8988T (cell line): ENCODE results near the gene PTTG1IP2.

ENCODE experiments used
- DNase-seq: peaks from one replicate; pipeline ENCODE4 v3.0.0; 2011

The PTTG1IP2 gene

GRCh38 chr7:90484706-90485105, 15.3 kb downstream of the PTTG1IP2 start:
- no peak for DNase-seq

DNA sequence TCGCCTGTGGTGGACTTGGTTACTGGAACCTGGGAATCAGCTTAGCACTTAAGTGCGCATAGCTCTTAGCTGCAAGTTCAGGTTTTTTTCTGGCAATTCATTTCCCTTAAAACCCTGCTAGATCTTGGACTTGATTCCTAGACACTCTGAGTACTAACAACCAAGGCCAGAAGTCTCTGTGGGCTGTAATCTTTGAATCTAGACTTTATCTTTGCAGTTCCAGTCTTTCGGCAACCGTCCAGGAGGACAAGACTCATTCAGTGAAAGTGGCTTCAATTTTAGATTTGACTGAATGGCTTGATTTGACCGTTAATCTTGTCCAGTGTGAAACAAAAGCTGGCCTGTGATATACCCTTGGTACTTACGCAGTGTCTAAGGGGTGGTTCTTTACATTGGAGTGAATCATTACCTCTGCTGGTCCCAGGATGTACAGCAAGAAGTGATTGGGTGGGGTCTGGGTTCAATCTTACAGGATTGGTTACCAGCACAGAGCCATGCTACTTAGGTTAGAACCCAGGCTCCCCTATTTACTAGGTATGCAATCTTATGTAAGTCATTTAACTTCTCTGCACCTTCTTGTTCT, 16.4 kb downstream of the PTTG1IP2 start:
- DNase-seq, result no peak

GRCh38 chr7:90487808-90488207, 18.4 kb downstream of the PTTG1IP2 start:
- no peak for DNase-seq

DNA sequence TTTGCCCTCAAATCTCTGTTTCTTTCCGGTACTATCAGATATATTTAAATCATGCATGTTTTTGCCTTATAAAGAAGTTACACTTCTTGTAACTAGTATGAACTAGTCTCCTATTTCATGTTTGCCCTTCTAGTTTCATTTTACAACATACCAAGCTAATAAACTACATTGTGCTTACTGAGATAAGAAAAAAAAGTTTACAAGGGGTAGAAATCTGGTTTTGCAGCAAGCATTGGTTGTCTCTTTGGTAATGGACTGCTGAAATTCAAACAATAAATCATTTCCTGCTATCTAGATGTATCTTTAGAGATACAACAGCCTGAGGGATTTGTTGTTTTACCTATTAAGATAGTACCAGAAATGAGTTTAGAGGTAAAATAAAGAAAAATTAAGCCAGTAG, 18.8 kb downstream of the PTTG1IP2 start:
- DNase-seq, result no peak

- DNase-seq, result no peak
Measured at GRCh38 chr7:90492250-90492649, 22.8 kb downstream of the PTTG1IP2 start.

GRCh38 chr7:90495241-90495640, 25.8 kb downstream of the PTTG1IP2 start:
- DNase-seq, result no peak

- no peak for DNase-seq
Measured at GRCh38 chr7:90502539-90502938, 33.1 kb downstream of the PTTG1IP2 start.

GRCh38 chr7:90503367-90503766, 33.9 kb downstream of the PTTG1IP2 start:
- no peak for DNase-seq

GRCh38 chr7:90507692-90508091, 38.3 kb downstream of the PTTG1IP2 start:
- no peak for DNase-seq

GRCh38 chr7:90511776-90512175, 42.3 kb downstream of the PTTG1IP2 start:
- DNase-seq, result no peak

- no peak for DNase-seq
Measured at GRCh38 chr7:90512821-90513254, 43.4 kb downstream of the PTTG1IP2 start.

GRCh38 chr7:90516257-90516656, 46.8 kb downstream of the PTTG1IP2 start:
- no peak for DNase-seq

DNA sequence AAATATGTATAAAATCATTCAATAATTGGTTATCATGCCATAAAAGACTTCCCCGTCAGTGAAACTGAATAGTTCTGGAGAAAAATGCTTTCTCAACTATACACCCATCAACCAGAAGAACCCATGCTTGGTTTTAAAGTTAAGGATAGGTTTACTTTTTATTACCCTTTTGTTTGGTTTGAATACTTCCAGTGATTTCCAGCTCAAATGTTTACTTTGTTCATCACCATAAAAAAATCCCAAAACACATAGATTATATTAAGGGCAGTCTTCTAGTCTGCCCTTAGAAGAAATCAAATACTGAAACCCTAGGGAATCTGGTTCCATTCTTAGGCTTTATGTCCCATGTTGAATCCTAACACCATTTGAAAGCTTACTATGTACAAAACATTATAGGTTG, 49.2 kb downstream of the PTTG1IP2 start:
- DNase-seq, result no peak

DNA sequence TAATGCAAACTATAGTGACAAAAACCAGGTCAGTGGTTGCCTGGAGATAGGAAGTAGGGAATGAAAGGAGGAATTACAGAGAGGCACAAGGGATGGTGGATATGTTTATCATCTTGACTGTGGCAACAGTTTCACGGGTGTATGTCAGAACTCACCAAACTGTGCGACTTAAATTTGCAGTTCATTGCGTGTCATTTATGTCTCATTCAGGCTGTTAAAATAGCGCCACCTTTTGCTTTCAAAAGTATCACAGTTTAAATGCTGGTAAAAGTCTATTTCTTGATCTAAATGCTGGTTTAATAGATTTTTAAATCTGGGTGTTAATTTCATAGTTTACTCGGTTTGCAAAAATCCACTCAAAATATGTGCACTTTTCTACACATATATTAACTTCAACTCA, 51.0 kb downstream of the PTTG1IP2 start:
- DNase-seq, result no peak

- DNase-seq, result no peak
Measured at GRCh38 chr7:90530263-90530662, 60.8 kb downstream of the PTTG1IP2 start.

DNA sequence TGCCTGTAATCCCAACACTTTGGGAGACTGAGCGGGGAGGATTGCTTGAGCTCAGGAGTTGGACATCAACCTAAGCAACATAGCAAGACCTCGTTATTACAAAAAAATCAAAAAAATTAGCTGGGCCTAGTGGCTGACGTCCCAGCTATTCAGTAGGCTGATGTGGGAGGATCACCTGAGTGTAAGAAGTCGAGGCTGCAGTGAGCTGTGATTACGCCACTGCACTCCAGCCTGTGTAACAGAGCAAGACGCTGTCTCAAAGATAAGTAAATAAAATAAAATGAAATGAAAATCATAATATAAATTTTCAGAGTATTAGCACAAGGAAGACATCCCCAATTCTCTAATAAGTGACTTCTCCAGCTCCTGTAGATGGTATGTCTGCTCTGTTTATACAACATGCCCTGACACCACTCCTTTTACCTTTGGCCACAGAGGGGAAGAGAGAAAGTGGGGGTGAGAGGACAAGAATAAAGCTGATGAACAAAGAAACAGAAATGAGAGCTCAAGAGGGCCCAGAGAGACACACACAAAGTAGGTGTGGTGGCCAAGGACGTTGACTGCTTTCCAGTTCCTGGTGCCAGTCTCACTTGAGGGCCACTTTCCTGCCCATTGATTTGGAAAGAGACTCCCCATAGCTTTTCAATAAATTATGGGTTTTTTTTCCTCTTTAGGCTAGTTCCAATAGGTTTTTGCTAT, 62.9 kb downstream of the PTTG1IP2 start:
- DNase-seq, result no peak

- no peak for DNase-seq
Measured at GRCh38 chr7:90536449-90536848, 67.0 kb downstream of the PTTG1IP2 start.

DNA sequence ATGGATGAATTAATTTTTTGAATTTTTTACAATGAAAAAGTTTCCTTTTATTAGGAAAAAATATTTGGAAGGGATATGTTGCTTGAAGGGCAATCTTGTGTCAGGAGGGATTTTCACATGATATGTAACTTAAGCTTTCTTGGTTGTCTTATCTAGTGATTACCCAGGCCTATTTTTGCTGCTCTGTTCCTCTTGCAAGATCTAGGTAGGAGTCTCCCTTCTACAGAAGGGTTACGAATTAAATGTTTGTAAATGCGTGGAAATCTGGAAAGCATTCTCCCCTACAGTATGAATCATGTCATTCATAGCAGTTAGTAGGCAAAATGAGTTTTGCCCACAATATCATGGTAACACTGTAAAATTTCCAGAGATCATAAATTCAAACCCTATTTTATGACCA, 69.0 kb downstream of the PTTG1IP2 start:
- no peak for DNase-seq

- no peak for DNase-seq
Measured at GRCh38 chr7:90540406-90540805, 71.0 kb downstream of the PTTG1IP2 start.

GRCh38 chr7:90551036-90551435, 81.6 kb downstream of the PTTG1IP2 start:
- no peak for DNase-seq

- DNase-seq, result no peak
Measured at GRCh38 chr7:90552521-90552920, 83.1 kb downstream of the PTTG1IP2 start.

- DNase-seq, result no peak
Measured at GRCh38 chr7:90560730-90561129, 91.3 kb downstream of the PTTG1IP2 start.
